K562 (cell line): ENCODE measurements around the gene SMAP2. TPM values are rescaled to one million over a fixed set of nuclear protein-coding genes. Genes with fewer than 3 reads are reported as not detected.
A peak's percentile ranks its signal among the peaks of the same experiment; 100 is the strongest.

ENCODE experiments used
- ATAC-seq: fragments of 200-7000 bp; cut with Tn5 transposase; 3 replicates; pipeline ENCODE4 v1.9.1; 2020; ENCODE audit warnings: moderate library complexity
- BruUV-seq: library from RNA; stranded (reverse); fragments of 400-500 nt; replicated peaks from 2 replicates; lab custom pipeline; 2021; lab: Mats Ljungman, UMichigan
- CTCF ChIA-PET: fragments of 300-600 bp; formaldehyde crosslinking; extraction: SDS; loops from one replicate; lab custom pipeline; 2021; ENCODE audit warnings: low intra/inter-chr PET ratio; lab: Yijun Ruan, JAX
- POLR2A ChIA-PET: fragments of 300-600, 350-650 bp; sonication (Branson Sonifier 250); formaldehyde crosslinking; extraction: SDS; loops from one replicate; lab custom pipeline; 2021; ENCODE audit warnings: antibody characterized with exemption, inconsistent platforms; lab: Yijun Ruan, JAX
- DNase-seq, 4 experiments: peaks; one replicate each; pipeline versions ENCODE4 v3.0.0 to v3.0.0-alpha.2; 2011 to 2018; ENCODE audit warnings: low spot score in 3 of 4, mixed read lengths in 3 of 4; ENCODE audit errors: extremely low read depth in 1 of 4
- FAIRE-seq: peaks from 2 replicates; lab custom pipeline; 2011; peaks lifted over from hg19 to GRCh38; lab: Jason Lieb, UNC
- H2AFZ ChIP-seq: 2 replicates; pipeline ENCODE4 v1.6.0; 2011; ENCODE audit warnings: low read depth, low read length, control low read depth, inconsistent platforms
- H3K27ac ChIP-seq: fragments of 200-600 bp; 3 replicates; pipeline ENCODE4 v1.8.0; 2011; ENCODE audit warnings: low read depth, mild to moderate bottlenecking, control low read depth, inconsistent platforms, low read length, moderate library complexity, mixed read lengths; ENCODE audit errors: extremely low read depth
- H3K27me3 ChIP-seq, 2 experiments: fragments of 300-600 bp in 1 of 2; 2 replicates in 1 of 2; 3 replicates in 1 of 2; pipeline versions ENCODE4 v1.6.0 to v1.8.0; 2011; ENCODE audit warnings: inconsistent platforms in 2 of 2, low read length in 2 of 2, mild to moderate bottlenecking in 1 of 2, mixed read lengths in 1 of 2, moderate library complexity in 1 of 2; ENCODE audit not compliant: control insufficient read depth in 2 of 2, insufficient read depth in 2 of 2
- H3K36me3 ChIP-seq: fragments of 300-600 bp; 3 replicates; pipeline ENCODE4 v1.8.0; 2011; ENCODE audit warnings: mild to moderate bottlenecking, low read length, inconsistent platforms; ENCODE audit not compliant: control insufficient read depth, insufficient read depth
- H3K4me1 ChIP-seq, 2 experiments: fragments of 200-600 bp in 1 of 2; replicated peaks in 1 of 2; 2 replicates in 1 of 2; 3 replicates in 1 of 2; pipeline versions ENCODE4 v1.5.1 to v1.8.0; 2011; ENCODE audit warnings: inconsistent platforms in 2 of 2, low read length in 2 of 2, mild to moderate bottlenecking in 1 of 2, mixed read lengths in 1 of 2, moderate library complexity in 1 of 2; ENCODE audit not compliant: control insufficient read depth in 2 of 2, insufficient read depth in 2 of 2
- H3K4me2 ChIP-seq: 2 replicates; pipeline ENCODE4 v1.6.1; 2011; ENCODE audit warnings: low read length, control low read depth, inconsistent platforms, mixed read lengths; ENCODE audit not compliant: insufficient read depth
- H3K4me3 ChIP-seq: fragments of 200-600 bp; sonication (generic), shearing (Covaris generic); 2 replicates; pipeline ENCODE4 v1.5.1; 2016; ENCODE audit warnings: control low read depth, inconsistent platforms
- H3K79me2 ChIP-seq: fragments of 200-600 bp; 3 replicates; pipeline ENCODE4 v1.8.0; 2011; ENCODE audit warnings: low read length, inconsistent platforms; ENCODE audit not compliant: control insufficient read depth, insufficient read depth
- H3K9ac ChIP-seq, 2 experiments: 2 replicates each; pipeline versions ENCODE4 v1.6.0 to v1.6.1; 2011; ENCODE audit warnings: low read depth in 2 of 2, low read length in 2 of 2, control low read depth in 1 of 2, inconsistent platforms in 1 of 2, mild to moderate bottlenecking in 1 of 2, mixed read lengths in 1 of 2; ENCODE audit not compliant: insufficient read depth in 1 of 2
- H3K9me1 ChIP-seq: one replicate; pipeline ENCODE4 v1.6.0; 2011; ENCODE audit warnings: inconsistent platforms, mild to moderate bottlenecking, low read length, moderate library complexity; ENCODE audit not compliant: control insufficient read depth, insufficient read depth
- H3K9me3 ChIP-seq: replicated peaks from 2 replicates; pipeline ENCODE4 v1.5.1; 2011; ENCODE audit warnings: low read depth, low read length, inconsistent platforms; ENCODE audit not compliant: control insufficient read depth, insufficient read depth
- H4K20me1 ChIP-seq: replicated peaks from 2 replicates; pipeline ENCODE4 v1.6.1; 2011; ENCODE audit warnings: low read length, inconsistent platforms, mixed read lengths; ENCODE audit not compliant: control insufficient read depth, insufficient read depth
- ARID3A ChIP-seq: IDR thresholded peaks from 2 replicates; pipeline ENCODE4 v1.6.1; 2012; ENCODE audit warnings: low read depth, low read length, improper control_type of control experiment, borderline replicate concordance
- E2F8 ChIP-seq: fragments of 450-650 bp; IDR thresholded peaks from 2 replicates; pipeline ENCODE4 v1.7.1; 2018; ENCODE audit warnings: mild to moderate bottlenecking, low read depth; ENCODE audit not compliant: partially characterized antibody
- GABPA ChIP-seq: fragments of 200-800 bp; sonication (Bioruptor generic); conservative IDR thresholded peaks from 2 replicates; pipeline ENCODE4 v1.6.1; 2016; ENCODE audit warnings: low read depth, missing genetic modification characterization, missing compliant biosample characterization
- HDAC3 ChIP-seq: fragments of 450-650 bp; IDR thresholded peaks from 2 replicates; pipeline ENCODE4 v1.6.1; 2018; ENCODE audit warnings: borderline replicate concordance, mild to moderate bottlenecking, moderate library complexity; ENCODE audit not compliant: partially characterized antibody
- JUN ChIP-seq, 2 experiments: sonication (generic) in 1 of 2; formaldehyde crosslinking in 1 of 2; IDR thresholded peaks; 2 replicates each; pipeline versions ENCODE4 v1.6.1 to v1.8.0; 2012 to 2022; ENCODE audit warnings: borderline replicate concordance in 2 of 2, mild to moderate bottlenecking in 2 of 2, improper control_type of control experiment in 1 of 2, low read depth in 1 of 2, low read length in 1 of 2, missing genetic modification reagents in 1 of 2
- KAT8 ChIP-seq: fragments of 450-650 bp; IDR thresholded peaks from 2 replicates; pipeline ENCODE4 v1.6.1; 2016; ENCODE audit warnings: low read depth, mild to moderate bottlenecking
- RBFOX2 ChIP-seq: fragments of 200-400 bp; formaldehyde crosslinking; IDR thresholded peaks from 2 replicates; pipeline ENCODE4 v1.6.1; 2017; ENCODE audit warnings: low read depth, mild to moderate bottlenecking, low read length, moderate library complexity
- RBM17 ChIP-seq: fragments of 200-400 bp; formaldehyde crosslinking; IDR thresholded peaks from 2 replicates; pipeline ENCODE4 v1.6.1; 2017; ENCODE audit warnings: low read depth, mild to moderate bottlenecking, low read length, borderline replicate concordance
- RBM25 ChIP-seq: fragments of 200-400 bp; formaldehyde crosslinking; IDR thresholded peaks from 2 replicates; pipeline ENCODE4 v1.6.1; 2018; ENCODE audit warnings: low read length, low read depth, moderate library complexity; ENCODE audit not compliant: severe bottlenecking
- TBL1XR1 ChIP-seq, 2 experiments: IDR thresholded peaks; 2 replicates each; pipeline ENCODE4 v1.6.1; 2012; ENCODE audit warnings: improper control_type of control experiment in 2 of 2, low read length in 2 of 2, mild to moderate bottlenecking in 1 of 2
- XRCC3 ChIP-seq: fragments of 450-650 bp; IDR thresholded peaks from 2 replicates; pipeline ENCODE4 v1.6.1; 2017; ENCODE audit warnings: mild to moderate bottlenecking, moderate library complexity
- ZNF511 ChIP-seq: sonication (generic); formaldehyde crosslinking; IDR thresholded peaks from 2 replicates; pipeline ENCODE4 v1.8.0; 2022; ENCODE audit warnings: mild to moderate bottlenecking, missing genetic modification reagents
- ZNF717 ChIP-seq: fragments of 250-450 bp; sonication (Bioruptor Pico); IDR thresholded peaks from 2 replicates; pipeline ENCODE4 v1.5.0; 2021
- WGBS: fragments of 100-300 bp; shearing (Covaris generic); methylation state at CpG from one replicate; pipeline ENCODE4 v1.1.6; 2016; ENCODE audit warnings: low coverage, mixed read lengths; ENCODE audit not compliant: insufficient coverage; ENCODE audit errors: missing lambda C conversion rate; 5-methylcytosine and 5-hydroxymethylcytosine counted together
- in situ Hi-C: fragments of 300-500 bp; cut with MboI; formaldehyde crosslinking; loops from 4 replicates; pipeline ENCODE4 v1.15.0; 2018; ENCODE audit warnings: inconsistent platforms, mixed read lengths
- intact Hi-C: fragments of 100-400 bp; cut with micrococcal nuclease; formaldehyde crosslinking; loops from 2 replicates; pipeline ENCODE4 v1.14.2; 2022
- polyA plus RNA-seq, 8 experiments: library from polyadenylated mRNA; depleted of rRNA in 4 of 8; stranded (reverse) in 5 of 8; unstranded in 3 of 8; fragments of >200 nt; fragmentation: Nextera tagmentation in 2 of 8; fragmentation: Illumina TruSeq in 1 of 8; extraction: Ambion mirVana in 2 of 8; extraction: Trizol in 1 of 8; gene quantifications; 2 replicates each; pipeline versions ENCODE4 v1.2.1 to v1.2.3, GENCODE V29; 2011 to 2014; ENCODE audit warnings: inconsistent platforms in 1 of 8, missing spikeins in 1 of 8
- total RNA-seq, 7 experiments: library from RNA; depleted of rRNA in 6 of 7; stranded (reverse); fragments of >200 nt in 6 of 7; fragmentation: Illumina TruSeq in 2 of 7; extraction: Trizol in 2 of 7; gene quantifications; 2 replicates each; pipeline versions ENCODE4 v1.2.1 to v1.2.3, GENCODE V29; 2011 to 2021; ENCODE audit warnings: low replicate concordance in 1 of 7

Gene SMAP2
- total and polyA plus RNA-seq, 9 of the 15 experiments (the other 6 are each of a cell fraction or from before 2014, with no cell fraction given), result 38.7 to 212 (median 94.1) TPM

DNA sequence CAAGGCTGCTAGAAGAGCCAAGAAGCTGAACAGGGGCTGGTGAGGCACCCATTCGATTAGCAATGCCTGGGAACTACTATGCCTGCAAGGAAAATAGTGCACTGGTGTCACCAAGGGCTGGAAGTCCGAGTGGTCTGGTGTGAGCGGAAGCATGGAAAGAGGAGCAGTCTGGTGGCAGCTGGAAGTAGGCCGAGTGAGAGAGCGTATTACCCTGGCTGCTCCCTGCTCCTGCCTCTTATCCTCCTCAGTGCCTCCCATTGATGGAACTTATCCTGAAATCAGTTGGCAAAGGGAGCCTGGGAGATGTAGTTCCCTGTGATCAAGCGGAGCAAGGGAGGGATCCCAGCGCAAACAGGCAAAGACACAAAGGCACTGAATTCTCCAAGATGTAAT, 9.6 kb downstream of the SMAP2 start (continued):
- TF ChIP-seq ARID3A, result no peak
- no peak for TF ChIP-seq JUN (IDR thresholded peaks at IDR 0.05; ENCODE audit: borderline replicate concordance, low read depth, low read length)
- no peak for TF ChIP-seq JUN (CRISPR knock-in tag; IDR thresholded peaks at IDR 0.05; ENCODE audit: borderline replicate concordance)
- TF ChIP-seq ZNF511 (CRISPR knock-in tag), result no peak

DNA sequence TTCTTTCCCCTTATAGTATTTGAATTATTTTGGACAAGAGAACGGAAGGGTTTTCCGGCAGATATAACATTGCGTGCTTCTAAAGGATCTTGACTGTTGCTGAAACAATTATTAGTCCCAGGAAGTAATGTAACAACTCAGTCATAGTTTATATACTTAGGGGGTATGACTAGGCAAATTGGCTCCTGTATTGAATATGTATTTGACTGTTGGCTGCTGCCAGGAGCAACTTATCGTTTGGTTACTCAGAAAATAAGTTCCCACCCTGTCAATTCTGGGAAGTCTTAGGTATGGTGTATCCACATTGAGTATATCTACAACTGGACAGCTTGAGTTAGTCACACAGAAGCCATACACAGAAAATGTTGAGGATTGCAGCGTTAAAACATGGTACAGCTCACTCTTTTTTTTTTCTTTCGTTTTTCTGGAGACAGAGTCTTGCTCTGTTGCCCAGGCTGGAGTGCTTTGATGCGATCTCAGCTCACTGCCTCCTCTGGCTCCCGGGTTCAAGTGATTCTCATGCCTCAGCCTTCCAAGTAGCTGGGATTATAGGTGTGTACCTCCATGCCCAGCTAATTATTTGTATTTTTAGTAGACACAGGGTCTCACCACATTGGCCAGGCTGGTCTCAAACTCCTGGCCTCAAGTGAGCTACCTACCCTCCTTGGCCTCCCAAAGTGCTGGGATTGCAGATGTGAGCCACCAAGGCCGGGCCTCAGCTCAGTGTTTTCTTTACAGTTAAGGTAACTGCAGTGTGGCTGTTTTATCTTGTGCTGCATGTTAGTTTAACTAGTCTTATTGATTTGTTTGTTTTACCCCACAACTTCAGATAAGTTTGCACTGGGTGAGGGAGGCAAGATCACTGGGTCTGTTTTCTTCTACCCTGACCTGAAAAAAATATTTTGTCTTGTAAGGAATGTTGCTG, 10.2 kb downstream of the SMAP2 start:
- H3K9ac ChIP-seq, result peak overlapping the region; percentile 83 to 91
- in situ Hi-C loops, result no loop called here
- ChIA-PET CTCF (interaction anchor here (1.8 kb wide), 1 partner anchor 21 kb away, joined by 6 read pairs; no protein-coding TSS in a partner anchor), POLR2A (interaction anchor here (1.0 to 7.7 kb wide), 6 partner anchors 10 to 162 kb away, joined by 3 to 61 read pairs (median 15); partner anchors contain the start of gene SMAP2)
- FAIRE-seq, result peak; percentile 84
- intact Hi-C loops, result loop anchor here (2.0 kb wide), 1 partner anchor 17 kb away; no protein-coding TSS in a partner anchor
- peak; percentile 33 to 94 (median 59) for DNase-seq
- peak overlapping the region; percentile 49 for H2AFZ ChIP-seq
- peak; percentile 45 for ATAC-seq
- H3K36me3 ChIP-seq, result peaks cover 33% of the 10 kb centered on the region
- H3K4me1 ChIP-seq, result peaks cover 42 to 65% of the 10 kb centered on the region in 2 experiments
- peak overlapping the region; percentile 29 for H3K4me3 ChIP-seq
- no peaks in the 10 kb centered on the region for H3K9me1 ChIP-seq
- 0% methylated on average over 9 of the region's 9 CpGs for WGBS
- BruUV-seq, result TSS peak; percentile 31
- H3K9me3 ChIP-seq, result no peaks in the 10 kb centered on the region
- H3K27ac ChIP-seq, result peak overlapping the region; percentile 95
- H4K20me1 ChIP-seq, result no peaks in the 10 kb centered on the region
- peaks cover 98% of the 10 kb centered on the region for H3K79me2 ChIP-seq
- peak overlapping the region; percentile 93 for H3K4me2 ChIP-seq
- no peaks in the 10 kb centered on the region for H3K27me3 ChIP-seq
- peak in 1 of 2 experiments; percentile 75; a peak in 2 of 4 replicates for TF ChIP-seq TBL1XR1 (IDR thresholded peaks at IDR 0.05; ENCODE audit: low read length in 2 of 2)
- no peak for TF ChIP-seq RBM17
- no peak for TF ChIP-seq GABPA (tag)
- TF ChIP-seq ZNF717 (CRISPR knock-in tag), result no peak
- peak; percentile 54 for TF ChIP-seq RBM25
- TF ChIP-seq E2F8, result no peak
- TF ChIP-seq RBFOX2, result peak; percentile 36; the same call in 1 of the 2 replicates
- no peak for TF ChIP-seq KAT8
- TF ChIP-seq HDAC3, result peak; percentile 78
- no peak for TF ChIP-seq XRCC3
